GM12874 (cell line): ENCODE data around the gene ATP11B.

Source experiments
- CTCF ChIP-seq: IDR thresholded peaks from 2 replicates; pipeline ENCODE4 v1.5.1; 2011; ENCODE audit warnings: low read depth, mild to moderate bottlenecking, control low read depth, low read length, moderate library complexity; ENCODE audit not compliant: insufficient read depth

ATP11B gene

GRCh38 chr3:182808041-182808770 is 14.9 kb downstream of the ATP11B start:
- TF ChIP-seq CTCF = no peak

GRCh38 chr3:182809531-182809930 is 16.2 kb downstream of the ATP11B start:
- TF ChIP-seq CTCF = no peak

GRCh38 chr3:182810574-182811268 is 17.4 kb downstream of the ATP11B start:
- no peak for TF ChIP-seq CTCF

- TF ChIP-seq CTCF = no peak
Measured at GRCh38 chr3:182811269-182811596, 17.9 kb downstream of the ATP11B start.

- no peak for TF ChIP-seq CTCF
Measured at GRCh38 chr3:182812123-182812522, 18.8 kb downstream of the ATP11B start.

GRCh38 chr3:182814419-182815062 is 21.2 kb downstream of the ATP11B start:
- no peak for TF ChIP-seq CTCF

GRCh38 chr3:182816181-182816580 is 22.9 kb downstream of the ATP11B start:
- TF ChIP-seq CTCF = no peak
